Spleen (tissue), 11 donors: Measurements from ENCODE around the gene DPM2. TPM values are rescaled to one million over a fixed set of nuclear protein-coding genes. Genes with fewer than 3 reads are reported as not detected.

ENCODE experiments used
- DNase-seq: peaks from one replicate; pipeline ENCODE4 v3.0.0-alpha.2; 2020
- H3K27ac ChIP-seq, 8 donors: fragments of 200-600 bp; sonication (generic) in 7 of 8; 1 replicate in 4 of 8; 2 replicates in 4 of 8; pipeline versions ENCODE4 v1.5.0 to v1.8.0; 2016 to 2021; ENCODE audit warnings: inconsistent platforms in 4 of 8, mild to moderate bottlenecking in 4 of 8, moderate library complexity in 1 of 8
- H3K27me3 ChIP-seq, 7 donors: fragments of 200-600 bp; sonication (generic) in 6 of 7; replicated peaks in 1 of 7; 1 replicate in 4 of 7; 2 replicates in 3 of 7; pipeline versions ENCODE4 v1.5.0 to v1.8.0; 2016 to 2021; ENCODE audit warnings: inconsistent platforms in 3 of 7, mild to moderate bottlenecking in 1 of 7
- H3K36me3 ChIP-seq, 6 donors: fragments of 200-600 bp; sonication (generic) in 5 of 6; 1 replicate in 4 of 6; 2 replicates in 2 of 6; pipeline versions ENCODE4 v1.5.0 to v1.8.0; 2016 to 2021; ENCODE audit warnings: inconsistent platforms in 2 of 6
- H3K4me1 ChIP-seq, 6 donors: fragments of 200-600 bp; sonication (generic) in 5 of 6; 1 replicate in 3 of 6; 2 replicates in 3 of 6; pipeline versions ENCODE4 v1.5.0 to v1.8.0; 2016 to 2021; ENCODE audit warnings: inconsistent platforms in 3 of 6
- H3K4me3 ChIP-seq, 8 donors: fragments of 200-600 bp; sonication (generic) in 7 of 8; 1 replicate in 4 of 8; 2 replicates in 4 of 8; pipeline versions ENCODE4 v1.5.0 to v1.8.0; 2016 to 2021; ENCODE audit warnings: inconsistent platforms in 4 of 8, mild to moderate bottlenecking in 4 of 8, moderate library complexity in 2 of 8
- H3K9me3 ChIP-seq, 8 donors: fragments of 200-600 bp; sonication (generic) in 7 of 8; 1 replicate in 4 of 8; 2 replicates in 4 of 8; pipeline versions ENCODE4 v1.5.0 to v1.8.0; 2016 to 2021; ENCODE audit warnings: inconsistent platforms in 4 of 8
- POLR2A ChIP-seq, 3 donors: fragments of 450-650 bp; IDR thresholded peaks; one replicate each; pipeline ENCODE4 v1.5.1; 2017; ENCODE audit warnings: antibody characterized with exemption in 3 of 3, mild to moderate bottlenecking in 1 of 3
- POLR2AphosphoS5 ChIP-seq, 3 donors: sonication (generic); formaldehyde crosslinking; IDR thresholded peaks; one replicate each; pipeline ENCODE4 v1.5.1; 2017; ENCODE audit warnings: antibody characterized with exemption in 3 of 3
- WGBS, 5 donors: extraction: QIAGEN DNeasy Blood & Tissue Kit in 3 of 5; methylation state at CpG; one replicate each; pipeline versions ENCODE4 v1.1.5 to v1.1.7; 2013 to 2018; 5-methylcytosine and 5-hydroxymethylcytosine counted together
- intact Hi-C: fragments of 100-400 bp; cut with DNase I; formaldehyde crosslinking; loops from one replicate; pipeline ENCODE4 v1.15.0; 2023; ENCODE audit warnings: low total_unique reads
- polyA plus RNA-seq, 3 donors: library from polyadenylated mRNA; stranded (reverse); fragments of 200-250 nt; gene quantifications; one replicate each; pipeline ENCODE4 v1.2.1, GENCODE V29; 2013
- total RNA-seq, 7 donors: library from RNA; depleted of rRNA in 3 of 7; stranded (reverse); fragments of >200 nt in 3 of 7; fragmentation: NEBNext Ultra II Directional in 4 of 7; extraction: Animal tissue kit (Norgen Biotek cat#: 25700) in 4 of 7; gene quantifications; one replicate each; pipeline versions ENCODE4 v1.1.0 to v1.2.1, GENCODE V29; 2016 to 2021
- TF ChIP-seq, protein P1 (sequence below), 11 experiments: fragments of 200-600 bp in 7 of 11; fragments of 450-650 bp in 4 of 11; sonication (generic) in 4 of 11; IDR thresholded peaks in 8 of 11; conservative IDR thresholded peaks in 3 of 11; 1 replicate in 7 of 11; 2 replicates in 4 of 11; pipeline versions ENCODE4 v1.4.0 to v1.8.0; 2016 to 2021; ENCODE audit warnings: antibody characterized with exemption in 11 of 11, inconsistent platforms in 4 of 11, mild to moderate bottlenecking in 1 of 11
- donor health status: healthy with polysubstance abuse.
- donor health status: DM: no; HTN: no; CAD: no; lungs with moderate emphysema.
- donor health status: DM: no; HTN: no; CAD: no.
- donor health status: Bipolar disorder and iron deficiency.
- donor health status: healthy.
- donor health status: DM: no; HTN: no; CAD: no.
- donor health status: DM: yes; HTN: yes; CAD: no.

Gene DPM2
- total and polyA plus RNA-seq, 10 donors: 19.5 to 33.8 (median 25.4) TPM

DNA sequence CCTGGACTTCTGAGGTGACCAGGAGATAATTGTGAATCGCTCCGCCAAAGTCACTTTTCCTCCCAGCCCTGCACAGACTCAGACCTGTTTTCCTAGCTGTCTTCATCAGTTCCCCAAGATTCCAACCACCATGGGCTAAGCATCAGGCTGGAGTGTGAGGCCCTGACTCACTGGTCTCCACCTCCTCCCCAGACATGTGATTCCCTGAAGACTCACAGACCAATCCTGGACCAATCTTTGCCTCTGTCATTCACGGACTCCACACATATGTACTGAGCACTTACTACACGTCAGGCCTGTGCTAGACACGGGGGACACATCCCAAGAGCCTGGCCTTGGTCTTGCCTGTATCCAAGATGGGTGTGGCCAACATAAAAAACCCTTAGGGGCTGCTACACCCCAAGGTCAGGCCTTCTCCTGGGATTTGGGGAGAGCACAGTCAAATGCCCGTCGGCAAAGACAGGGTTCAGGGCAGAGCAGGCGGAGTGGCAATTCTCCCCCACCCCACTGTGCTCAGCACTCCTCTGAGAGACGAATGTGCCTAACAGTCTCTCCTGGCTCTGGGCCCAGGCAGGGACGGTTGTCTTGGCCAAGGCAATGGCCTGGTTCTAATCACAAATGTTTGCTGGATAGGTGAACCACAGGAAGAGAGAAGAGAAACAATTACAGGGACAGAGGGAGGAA lies 31.2 kb upstream of the DPM2 start:
- no peaks in the 10 kb centered on the region for H3K36me3 ChIP-seq
- TF ChIP-seq, protein P1, sequence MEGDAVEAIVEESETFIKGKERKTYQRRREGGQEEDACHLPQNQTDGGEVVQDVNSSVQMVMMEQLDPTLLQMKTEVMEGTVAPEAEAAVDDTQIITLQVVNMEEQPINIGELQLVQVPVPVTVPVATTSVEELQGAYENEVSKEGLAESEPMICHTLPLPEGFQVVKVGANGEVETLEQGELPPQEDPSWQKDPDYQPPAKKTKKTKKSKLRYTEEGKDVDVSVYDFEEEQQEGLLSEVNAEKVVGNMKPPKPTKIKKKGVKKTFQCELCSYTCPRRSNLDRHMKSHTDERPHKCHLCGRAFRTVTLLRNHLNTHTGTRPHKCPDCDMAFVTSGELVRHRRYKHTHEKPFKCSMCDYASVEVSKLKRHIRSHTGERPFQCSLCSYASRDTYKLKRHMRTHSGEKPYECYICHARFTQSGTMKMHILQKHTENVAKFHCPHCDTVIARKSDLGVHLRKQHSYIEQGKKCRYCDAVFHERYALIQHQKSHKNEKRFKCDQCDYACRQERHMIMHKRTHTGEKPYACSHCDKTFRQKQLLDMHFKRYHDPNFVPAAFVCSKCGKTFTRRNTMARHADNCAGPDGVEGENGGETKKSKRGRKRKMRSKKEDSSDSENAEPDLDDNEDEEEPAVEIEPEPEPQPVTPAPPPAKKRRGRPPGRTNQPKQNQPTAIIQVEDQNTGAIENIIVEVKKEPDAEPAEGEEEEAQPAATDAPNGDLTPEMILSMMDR (IDR thresholded peaks at IDR 0.05 in 8 of 11, conservative IDR thresholded peaks at IDR 0.05 in 3 of 11): no peak
- TF ChIP-seq POLR2A (IDR thresholded peaks at IDR 0.05) (no peak), POLR2AphosphoS5 (IDR thresholded peaks at IDR 0.05) (no peak)
- 73 to 88% (median 84%) methylated on average over 10 of the region's 10 CpGs for WGBS, 5 donors
- H3K27me3 ChIP-seq: peaks cover 0 to 7% (median 0%) of the 10 kb centered on the region in 7 donors
- intact Hi-C loops: no loop called here
- H3K4me3 ChIP-seq: peak overlapping the region in 1 of 8 donors; percentile 94
- no peaks in the 10 kb centered on the region for H3K9me3 ChIP-seq
- no peak for DNase-seq
- peak overlapping the region; percentile 36 to 94 (median 80) for H3K27ac ChIP-seq
- H3K4me1 ChIP-seq: peaks cover 88 to 100% (median 98%) of the 10 kb centered on the region in 6 donors

DNA sequence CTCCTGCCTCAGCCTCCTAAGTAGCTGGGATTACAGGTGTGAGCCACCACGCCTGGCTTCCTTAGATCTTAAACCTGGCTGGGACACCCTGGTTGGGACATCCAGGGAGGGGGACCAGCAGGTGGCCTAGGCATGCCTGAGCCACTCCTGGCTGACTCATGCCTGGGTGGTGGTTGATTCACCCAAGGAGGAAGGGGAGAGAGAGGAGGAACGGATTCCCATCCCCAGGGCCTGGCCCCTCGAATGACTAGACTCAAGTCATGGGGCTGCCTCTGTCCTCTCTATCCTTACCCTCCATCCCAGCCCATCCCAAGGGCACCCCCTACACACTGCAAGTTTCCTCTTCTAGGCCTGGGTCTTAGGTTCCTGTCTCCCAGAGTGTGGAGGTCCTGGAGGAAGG lies 30.4 kb upstream of the DPM2 start:
- H3K4me1 ChIP-seq: peaks cover 90 to 100% (median 98%) of the 10 kb centered on the region in 6 donors
- H3K27ac ChIP-seq: peak overlapping the region in 7 of 8 donors; percentile 10 to 94 (median 81)
- H3K4me3 ChIP-seq: no peak overlapping the region
- H3K9me3 ChIP-seq: no peaks in the 10 kb centered on the region
- peaks cover 0 to 7% (median 0%) of the 10 kb centered on the region in 7 donors for H3K27me3 ChIP-seq
- intact Hi-C loops: no loop called here
- DNase-seq: peak; percentile 66
- TF ChIP-seq POLR2AphosphoS5 (IDR thresholded peaks at IDR 0.05) (no peak), POLR2A (IDR thresholded peaks at IDR 0.05) (no peak)
- TF ChIP-seq, protein P1 (IDR thresholded peaks at IDR 0.05 in 8 of 11, conservative IDR thresholded peaks at IDR 0.05 in 3 of 11): no peak
- 45 to 83% (median 60%) methylated on average over 3 of the region's 3 CpGs for WGBS, 5 donors
- no peaks in the 10 kb centered on the region for H3K36me3 ChIP-seq

DNA sequence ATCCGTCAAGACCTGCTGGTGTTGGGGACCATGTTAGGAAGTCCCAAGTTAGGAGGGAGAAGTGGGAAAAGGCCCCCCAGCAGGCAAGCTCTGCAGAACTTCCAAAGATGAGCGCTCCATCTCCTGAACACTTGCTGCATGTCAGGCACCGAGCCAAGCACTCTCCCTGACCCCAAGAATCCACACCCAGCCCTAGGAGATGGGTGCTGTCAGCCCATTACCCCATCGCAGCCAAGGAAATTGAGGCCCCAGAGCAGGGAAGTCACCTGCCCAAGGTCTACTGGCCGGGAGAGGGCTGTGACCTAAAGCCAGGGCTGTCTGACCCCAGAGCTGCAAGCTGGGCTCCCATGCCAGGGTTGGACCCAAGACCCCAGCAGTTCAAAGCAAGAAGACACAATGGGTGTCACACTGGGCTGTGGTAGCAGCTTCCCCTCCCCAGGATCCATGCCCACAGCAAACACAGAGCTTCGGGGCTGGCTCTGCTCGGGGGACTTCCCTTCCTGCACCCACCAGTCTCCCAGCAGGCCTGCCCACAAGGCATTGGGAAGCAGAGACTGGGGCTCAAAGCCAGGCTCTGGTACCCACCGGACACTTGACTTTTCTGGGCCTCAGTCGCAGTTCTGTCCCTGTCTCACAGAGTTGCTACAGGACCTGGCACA lies 29.6 kb upstream of the DPM2 start:
- no peak overlapping the region for H3K4me3 ChIP-seq
- TF ChIP-seq POLR2A (IDR thresholded peaks at IDR 0.05): no peak
- TF ChIP-seq, protein P1 (IDR thresholded peaks at IDR 0.05 in 8 of 11, conservative IDR thresholded peaks at IDR 0.05 in 3 of 11): no peak
- intact Hi-C loops: no loop called here
- H3K4me1 ChIP-seq: peaks cover 84 to 100% (median 97%) of the 10 kb centered on the region in 6 donors
- peaks cover 0 to 6% (median 0%) of the 10 kb centered on the region in 6 donors for H3K36me3 ChIP-seq
- H3K9me3 ChIP-seq: no peaks in the 10 kb centered on the region
- H3K27ac ChIP-seq: peak overlapping the region in 5 of 8 donors; percentile 73 to 94 (median 85)
- H3K27me3 ChIP-seq: peaks cover 0 to 7% (median 0%) of the 10 kb centered on the region in 7 donors
- peak; percentile 60 for DNase-seq
- WGBS, 5 donors: 47 to 66% (median 52%) methylated on average over 7 to 9 of the region's 9 CpGs
